GM19240 (cell line): ENCODE data around the gene ZFYVE21.

ENCODE experiments used
- DNase-seq: peaks from one replicate; pipeline ENCODE4 v3.0.0; 2011; ENCODE audit warnings: low spot score; ENCODE audit not compliant: insufficient read length

ZFYVE21 gene

DNA sequence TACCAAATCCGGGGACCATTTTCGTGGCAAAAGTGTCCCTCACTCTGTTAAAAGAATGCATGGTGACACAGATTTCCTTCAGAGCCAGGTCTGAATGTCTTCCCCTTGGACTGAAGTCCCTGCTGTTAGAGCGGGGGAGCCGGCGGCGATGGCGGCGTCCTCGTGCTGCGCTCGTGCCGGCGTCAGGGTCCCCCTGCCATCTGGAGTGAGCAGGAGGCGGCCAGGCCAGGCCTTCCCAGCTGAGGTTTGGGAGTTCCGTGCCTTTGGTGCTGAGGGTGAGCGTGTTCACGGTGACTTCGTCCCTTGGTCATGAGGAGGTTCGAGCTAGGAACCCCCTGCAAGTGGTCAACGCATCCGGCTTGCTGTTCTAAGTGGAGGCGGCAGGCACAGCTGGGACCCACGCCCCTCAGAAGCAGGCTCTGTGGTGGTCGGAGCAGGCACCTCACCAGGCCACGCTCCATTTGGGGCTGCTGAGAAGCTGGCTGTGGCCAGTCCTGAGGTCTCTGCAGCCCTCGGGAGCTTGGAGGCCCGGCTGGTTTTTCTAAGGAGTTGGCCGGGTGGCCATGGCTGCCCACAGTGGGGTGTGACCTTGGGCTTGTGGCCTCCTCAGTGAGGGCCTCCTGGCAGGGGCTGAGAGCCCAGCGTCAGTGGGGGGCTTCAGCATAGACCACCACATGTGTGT is 9.5 kb downstream of the ZFYVE21 start:
- DNase-seq, result no peak

DNA sequence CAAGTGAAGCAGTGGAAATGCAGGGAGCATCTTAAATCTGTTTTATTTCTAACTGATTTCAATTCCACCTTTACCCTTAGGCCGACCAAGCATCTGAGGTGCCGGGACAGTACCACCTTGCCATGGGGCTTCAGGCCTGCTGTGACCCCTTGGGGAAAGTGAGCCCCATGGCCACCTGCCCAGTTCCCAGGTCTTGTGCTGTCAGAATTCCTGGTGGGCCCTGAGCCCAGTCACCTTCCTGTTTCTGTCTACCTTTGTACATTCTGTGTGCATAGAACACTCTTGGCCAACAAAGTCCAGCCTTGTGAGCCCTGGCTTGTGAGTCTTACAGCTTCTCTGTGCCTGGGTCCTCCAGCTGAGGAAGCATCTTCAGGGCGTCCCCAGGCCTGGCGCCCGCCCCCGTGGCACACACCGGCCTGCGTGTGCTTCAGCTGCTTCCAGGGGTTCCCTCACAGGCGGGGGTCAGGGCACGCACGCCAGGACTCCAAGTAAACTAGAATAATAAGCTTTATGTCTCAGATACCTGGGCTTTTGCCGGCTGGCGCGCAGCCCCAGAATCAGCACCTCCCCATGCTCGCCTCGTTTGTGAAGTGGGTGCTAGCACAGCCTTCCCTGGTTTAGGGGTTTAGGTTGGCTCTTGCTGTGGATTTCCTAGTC is 10.3 kb downstream of the ZFYVE21 start:
- DNase-seq, result no peak

DNA sequence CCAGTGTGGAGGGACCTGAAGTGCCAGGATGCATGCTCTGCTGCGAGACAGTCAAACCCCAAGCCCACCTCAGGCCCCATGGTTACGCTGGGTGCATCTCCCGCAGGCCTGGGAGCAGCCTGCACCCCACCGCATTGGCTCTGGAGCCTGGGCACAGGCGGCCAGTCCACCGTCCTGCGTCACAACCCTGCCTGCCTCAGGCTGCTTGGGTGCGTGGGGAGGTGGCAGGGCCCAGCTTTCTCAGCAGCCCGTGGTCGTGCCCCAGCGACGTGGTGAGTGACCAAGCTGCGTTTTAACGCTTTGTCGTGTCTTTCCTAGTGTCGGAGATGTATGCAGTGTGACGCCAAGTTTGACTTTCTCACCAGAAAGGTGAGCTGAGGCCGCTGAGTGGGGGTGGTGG is 10.9 kb downstream of the ZFYVE21 start:
- DNase-seq, result no peak

DNA sequence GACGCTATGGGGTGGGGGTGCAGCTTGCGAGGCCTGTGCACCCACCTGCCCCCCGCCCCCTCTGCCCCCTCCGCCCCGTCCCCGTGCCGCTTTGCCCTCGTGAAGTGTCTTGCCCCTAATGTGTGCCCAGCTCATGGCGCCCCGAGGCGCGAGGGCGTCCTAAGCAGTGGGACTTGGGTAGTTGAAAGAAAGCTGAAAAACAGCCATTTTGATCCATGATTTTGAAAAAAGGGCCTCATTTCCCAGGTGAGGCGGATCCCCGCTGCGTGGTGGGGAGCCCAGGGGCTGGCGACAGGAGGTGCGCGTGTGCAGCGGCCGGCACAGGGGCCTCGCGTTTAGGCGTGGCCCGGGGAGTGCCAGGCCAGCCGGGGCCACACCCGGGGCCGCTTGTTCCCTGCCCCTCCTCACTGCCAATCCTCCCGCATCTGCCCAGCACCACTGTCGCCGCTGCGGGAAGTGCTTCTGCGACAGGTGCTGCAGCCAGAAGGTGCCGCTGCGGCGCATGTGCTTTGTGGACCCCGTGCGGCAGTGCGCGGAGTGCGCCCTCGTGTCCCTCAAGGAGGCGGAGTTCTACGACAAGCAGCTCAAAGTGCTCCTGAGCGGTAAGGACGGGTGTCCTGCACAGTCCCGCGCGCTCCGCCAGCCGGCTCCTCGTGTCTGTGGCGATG is 11.8 kb downstream of the ZFYVE21 start:
- no peak for DNase-seq

DNA sequence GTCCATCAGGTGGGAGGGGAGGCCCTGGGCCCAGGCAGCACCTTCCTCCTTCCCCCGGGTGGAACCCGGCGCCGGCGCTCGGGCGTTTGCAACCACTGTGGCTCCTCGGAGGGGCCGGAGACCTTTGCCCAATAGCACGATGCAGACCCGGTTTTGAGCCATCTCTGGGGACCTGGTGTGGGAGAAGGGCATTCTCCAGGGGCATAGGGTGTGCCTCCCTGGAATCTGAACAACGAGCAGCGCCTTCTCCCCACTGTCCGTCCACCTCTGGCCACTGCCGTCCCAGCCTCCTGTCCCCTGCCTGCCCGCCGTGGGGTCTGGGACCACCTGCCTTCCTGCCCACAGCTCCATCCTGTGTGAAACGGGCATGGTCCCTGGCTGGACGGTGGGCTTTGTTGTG is 12.5 kb downstream of the ZFYVE21 start:
- no peak for DNase-seq

DNA sequence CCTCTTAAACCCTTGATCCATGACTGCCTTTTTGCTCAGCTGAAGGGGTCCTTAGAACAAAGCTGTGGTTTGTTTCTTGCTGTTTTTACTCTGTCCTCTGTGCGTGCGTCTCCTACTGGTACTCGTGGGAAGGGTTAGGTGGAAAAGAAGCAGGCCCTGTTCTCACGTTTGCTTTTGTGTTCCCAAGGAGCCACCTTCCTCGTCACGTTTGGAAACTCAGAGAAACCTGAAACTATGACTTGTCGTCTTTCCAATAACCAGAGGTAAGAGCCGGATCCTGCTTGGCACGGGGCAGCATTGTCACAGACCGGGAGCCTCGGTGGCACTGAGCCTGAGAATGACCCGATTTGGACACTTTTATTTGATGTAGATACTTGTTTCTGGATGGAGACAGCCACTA is 13.1 kb downstream of the ZFYVE21 start:
- DNase-seq, result no peak

DNA sequence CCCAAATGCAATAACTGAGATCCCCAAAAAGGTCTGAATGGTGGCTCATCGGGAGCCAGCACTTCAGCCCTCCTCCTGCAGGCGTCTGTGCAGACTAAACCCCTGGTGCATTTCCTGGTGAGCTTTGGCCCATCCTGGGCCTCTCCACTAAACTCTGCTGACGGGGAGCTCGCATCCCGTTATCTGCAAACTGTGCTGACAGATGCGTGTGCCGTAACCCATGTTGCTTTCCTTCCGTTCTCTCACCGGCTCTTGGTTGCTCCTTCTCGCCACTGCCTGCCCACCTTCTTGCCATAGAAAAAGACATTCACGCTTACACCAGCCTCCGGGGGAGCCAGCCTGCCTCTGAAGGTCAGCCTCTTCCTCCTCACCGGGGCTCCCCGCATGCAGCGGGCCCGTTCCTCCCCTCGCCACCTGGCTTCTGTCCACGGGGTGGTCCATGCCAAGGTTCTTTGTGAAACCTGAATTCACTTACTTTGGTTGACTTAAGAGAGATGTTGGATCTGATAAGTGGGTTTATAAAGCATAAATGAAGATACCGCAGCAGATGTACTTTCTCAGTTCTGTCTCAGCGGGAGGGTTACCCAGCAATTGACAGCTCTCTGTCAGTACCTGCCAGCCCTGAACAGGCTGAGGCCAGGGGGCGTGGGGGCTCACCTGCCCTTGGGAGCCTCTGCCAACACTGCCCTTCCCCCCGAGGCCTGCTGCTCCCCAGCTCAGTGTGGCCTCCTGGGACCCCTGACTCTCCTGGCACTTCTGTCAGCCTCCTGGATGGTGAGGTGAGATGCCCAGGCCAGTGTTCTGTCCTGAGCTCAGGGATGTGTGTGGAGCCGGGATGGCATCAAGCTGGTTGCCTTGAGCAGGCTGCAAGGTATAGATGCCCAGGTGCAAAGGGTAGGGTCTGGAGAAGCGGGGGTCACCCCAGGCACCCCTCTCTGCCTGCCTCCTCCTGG is 14.2 kb downstream of the ZFYVE21 start:
- no peak for DNase-seq

DNA sequence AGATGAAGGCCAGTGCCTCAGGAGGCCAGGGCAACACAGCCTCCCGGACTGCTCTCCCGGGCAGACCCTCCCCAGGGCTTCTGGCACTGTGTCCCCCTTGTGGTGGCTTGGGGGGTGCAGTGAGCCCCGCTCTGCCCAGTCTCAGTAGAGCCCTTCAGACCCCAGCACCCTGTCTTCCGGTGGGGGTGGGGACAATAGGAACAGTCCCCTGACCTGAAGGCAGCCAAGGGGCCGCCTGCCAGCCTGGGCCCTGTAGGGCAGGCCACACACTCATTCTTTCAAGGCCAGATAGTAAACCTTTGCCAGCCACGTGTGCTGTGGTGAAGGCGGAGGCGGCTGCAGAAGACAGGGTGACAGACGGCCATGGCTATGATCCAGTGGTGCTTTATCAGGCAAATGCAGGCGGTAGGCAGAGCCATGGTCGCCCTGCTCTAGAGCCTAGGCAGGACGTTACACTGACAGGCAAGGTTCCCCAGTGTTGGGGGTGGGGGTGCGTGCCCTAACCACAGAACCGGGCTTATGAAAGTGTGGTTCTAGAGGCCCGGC is 15.0 kb downstream of the ZFYVE21 start:
- DNase-seq, result no peak

DNA sequence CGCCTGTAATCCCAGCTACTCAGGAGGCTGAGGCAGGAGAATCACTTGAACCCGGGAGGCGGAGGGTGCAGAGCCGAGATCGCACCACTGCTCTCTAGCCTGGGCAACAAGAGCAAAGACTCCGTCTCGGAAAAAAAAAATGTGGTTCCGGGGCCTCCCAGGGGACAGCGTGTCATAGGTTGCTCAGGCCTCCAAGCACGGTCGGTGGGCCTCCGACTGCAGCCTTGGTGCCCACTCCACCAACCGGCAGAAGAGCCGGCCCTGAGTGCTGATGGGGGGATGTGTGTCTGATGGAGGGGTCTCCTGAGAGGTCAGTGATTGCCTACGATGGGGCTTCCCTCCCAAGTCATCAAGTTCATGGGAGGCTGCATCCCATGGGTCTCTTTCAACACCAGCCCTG is 15.9 kb downstream of the ZFYVE21 start:
- no peak for DNase-seq

DNA sequence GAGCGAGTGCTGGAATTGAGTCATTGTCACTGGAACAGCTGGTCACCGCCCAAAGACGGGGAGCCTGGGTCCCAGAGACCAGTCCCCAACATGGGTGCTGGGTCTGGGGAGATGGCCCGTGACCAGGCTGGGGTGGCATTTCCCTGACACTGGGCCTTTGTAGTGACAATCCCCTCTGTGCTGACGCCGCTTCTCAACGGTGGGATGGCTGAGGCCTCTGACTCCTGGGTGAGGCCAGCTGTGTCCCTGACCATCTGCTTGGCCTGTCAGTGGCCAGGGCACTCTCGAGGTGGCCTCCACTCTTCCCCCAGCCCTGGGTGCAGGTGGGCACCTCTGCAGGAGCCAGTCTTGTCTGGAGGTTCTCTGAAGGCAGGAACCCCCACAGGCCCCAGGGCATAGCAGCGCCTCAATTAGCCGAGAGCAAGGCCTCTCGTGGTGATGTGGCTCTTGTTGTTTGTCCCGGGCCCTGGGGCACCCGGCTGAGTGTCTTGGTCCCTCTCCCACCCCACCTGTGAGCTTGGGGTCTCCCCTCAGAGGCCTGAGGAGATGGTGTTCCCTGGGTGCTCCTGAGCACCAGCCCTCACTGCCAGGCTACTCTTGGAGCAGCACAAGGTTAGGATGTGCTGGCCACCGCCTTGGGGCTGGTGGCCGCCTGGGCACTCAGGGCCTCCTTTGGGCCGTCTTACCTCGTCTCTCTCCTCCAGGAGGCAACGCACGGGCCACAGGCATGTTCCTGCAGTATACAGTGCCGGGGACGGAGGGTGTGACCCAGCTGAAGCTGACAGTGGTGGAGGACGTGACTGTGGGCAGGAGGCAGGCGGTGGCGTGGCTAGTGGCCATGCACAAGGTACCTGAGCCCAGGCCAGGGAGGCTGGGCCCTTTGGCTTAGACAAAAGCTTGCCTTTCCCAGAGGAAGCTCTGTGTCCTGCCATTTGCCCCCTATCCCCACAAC is 16.6 kb downstream of the ZFYVE21 start:
- no peak for DNase-seq

DNA sequence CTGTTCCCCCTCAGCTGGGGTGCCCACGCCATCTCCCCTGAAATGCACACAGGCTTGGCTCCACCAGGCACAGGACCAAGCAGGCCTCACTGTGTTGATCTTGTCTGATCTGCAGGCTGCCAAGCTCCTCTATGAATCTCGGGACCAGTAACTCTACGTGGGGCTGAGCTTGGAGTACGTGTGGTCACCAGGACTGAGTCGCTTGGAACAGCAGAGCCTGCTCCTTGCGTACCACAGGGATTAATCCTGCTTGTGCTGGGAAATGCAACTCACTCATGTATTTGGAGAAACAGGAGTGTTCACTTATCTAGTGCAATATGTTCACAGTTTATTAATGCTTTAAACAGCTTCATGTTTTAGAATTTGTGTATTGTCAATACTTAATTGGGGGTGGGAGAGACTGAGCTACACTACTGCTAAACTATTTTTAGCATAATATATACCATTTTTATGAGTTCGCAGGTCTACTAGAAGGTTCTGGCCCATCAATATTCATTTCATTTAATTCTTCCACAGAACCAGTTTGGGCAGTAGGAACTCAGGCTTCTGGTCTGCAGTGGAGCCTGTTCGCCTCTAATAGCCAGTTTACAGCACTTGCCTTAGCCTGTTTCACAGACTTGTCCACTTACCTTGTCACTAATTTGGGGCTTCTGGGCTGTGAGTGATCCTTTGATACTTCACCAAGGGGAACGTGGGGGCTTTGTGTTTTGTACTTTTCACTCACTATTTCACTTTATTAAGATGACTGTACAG is 17.4 kb downstream of the ZFYVE21 start:
- no peak for DNase-seq

DNA sequence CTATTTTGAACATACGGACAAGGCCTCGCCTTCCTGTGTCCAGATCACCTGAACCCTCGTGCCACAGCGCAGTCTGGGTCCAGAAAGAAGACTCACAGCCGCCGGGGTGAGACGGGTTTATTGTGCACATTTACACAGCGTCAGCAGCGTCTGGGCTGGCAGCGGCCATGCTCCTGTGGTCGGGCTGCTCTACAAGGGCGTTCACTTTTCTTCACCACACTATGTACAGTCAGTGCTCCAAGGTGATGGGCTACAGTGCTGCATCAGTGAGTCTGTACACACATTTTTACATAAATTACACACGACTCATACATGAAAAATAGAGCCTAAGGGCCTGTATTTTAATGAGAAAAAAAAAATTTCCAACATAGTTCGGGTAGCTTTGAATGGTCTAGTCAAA is 18.0 kb downstream of the ZFYVE21 start:
- DNase-seq, result no peak

DNA sequence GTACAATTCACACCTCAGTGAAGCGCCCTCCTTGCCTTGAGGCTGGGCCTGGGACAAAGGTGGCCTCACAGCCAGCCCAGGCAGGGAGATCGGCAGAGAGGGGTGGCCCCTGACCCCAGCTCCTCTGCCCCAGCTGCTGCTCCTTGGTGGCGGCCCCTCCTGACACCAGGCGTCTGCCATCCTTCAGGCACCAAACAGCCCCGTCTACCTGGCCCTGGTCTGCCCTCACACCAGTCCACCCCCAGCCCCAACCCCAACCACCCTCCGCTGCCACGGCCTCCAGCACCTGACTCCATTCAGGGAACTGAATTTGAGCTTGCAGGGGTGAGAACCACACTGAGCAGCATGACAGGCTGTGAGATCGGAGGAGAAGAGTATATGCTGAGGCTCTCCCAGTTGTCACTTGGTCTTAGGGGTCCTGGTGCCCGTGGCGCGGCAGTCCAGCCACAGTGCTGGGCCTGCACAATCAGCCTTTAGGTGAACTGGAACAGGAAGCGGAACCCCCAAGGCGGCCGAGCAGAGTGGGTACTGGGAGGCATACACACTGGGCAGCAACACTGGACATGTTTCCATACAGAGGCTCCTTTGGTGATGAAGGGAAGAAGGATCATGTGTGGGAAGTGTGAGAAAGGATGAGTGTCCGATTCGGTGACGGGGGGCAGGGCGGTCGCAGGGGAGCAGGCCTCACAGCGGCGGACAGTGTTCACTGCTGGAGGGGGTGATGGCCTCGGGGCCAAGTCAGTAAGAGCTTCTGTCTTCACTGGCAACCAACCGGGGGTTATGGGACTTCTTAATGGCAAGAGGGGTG is 18.7 kb downstream of the ZFYVE21 start:
- DNase-seq, result no peak

DNA sequence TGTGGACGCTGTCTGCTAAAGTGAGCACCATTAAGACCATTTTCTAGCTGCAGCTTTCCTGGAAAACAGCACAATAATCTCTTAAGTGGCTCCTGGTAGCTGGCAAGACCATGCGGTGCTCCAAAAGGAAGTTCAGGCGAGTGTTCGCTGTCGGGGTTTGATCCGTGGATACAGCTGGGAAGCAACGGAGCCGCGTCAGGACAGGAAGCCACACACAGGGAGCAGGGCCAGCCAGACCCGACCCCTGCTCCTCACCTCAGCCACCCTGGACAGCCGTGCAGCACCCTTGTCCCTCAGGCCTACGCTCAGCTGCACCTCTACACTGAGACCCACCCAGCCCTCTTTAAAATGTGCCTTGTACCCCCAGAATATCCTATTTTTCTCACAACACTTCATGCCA is 19.4 kb downstream of the ZFYVE21 start:
- no peak for DNase-seq

DNA sequence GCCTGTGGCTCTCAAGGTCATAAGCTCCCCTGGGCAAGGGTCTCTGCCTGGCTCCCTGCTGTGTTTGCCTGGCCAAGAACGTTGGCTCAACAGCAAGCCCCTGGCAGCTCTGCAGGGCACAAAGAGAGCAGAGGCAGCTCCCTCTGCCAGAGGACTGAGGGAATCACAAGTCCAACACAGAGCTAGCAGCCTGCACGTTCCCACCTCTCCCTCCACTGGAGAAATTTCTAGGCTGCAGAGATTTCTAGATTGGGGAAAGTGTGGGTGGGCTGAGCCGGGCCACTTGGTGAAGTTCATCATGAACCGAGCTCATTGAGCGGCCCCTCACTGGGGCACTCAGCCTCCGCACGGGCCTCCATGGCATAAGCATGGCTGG is 19.8 kb downstream of the ZFYVE21 start:
- no peak for DNase-seq

DNA sequence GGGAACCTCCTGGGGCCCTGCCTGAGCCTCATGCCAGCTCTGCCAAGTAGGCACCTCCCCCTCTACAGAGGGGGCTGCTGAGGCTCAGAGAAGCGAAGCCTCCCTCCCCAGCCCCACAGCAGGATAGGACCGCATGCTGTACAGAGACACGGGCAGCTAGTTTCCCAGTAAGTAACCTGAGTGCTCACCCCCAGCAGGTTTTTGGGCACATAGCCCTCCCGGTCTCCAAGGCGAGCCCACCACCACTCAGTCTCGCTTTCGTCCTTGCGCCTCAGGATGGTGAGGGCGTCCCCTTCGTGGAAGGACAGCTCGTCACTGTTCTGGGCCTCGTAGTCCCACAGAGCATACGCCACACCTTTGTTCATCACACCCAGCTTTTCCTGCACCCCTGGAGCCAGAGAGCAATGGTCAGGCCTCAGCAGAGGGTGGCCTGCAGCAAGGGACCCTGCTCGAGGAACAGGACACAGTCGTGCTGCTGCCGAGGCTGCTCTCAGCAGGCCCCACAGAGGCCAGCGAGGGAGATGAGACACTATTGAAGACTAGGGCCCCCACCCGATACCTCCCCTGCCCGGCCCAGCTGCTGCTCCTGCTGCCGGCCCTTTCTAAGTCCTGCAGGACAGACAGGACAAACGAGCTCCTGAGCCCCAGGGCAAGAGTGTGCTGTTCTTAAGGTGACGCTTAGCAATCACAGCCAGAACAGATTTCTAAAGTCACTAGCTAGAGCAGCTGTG is 20.4 kb downstream of the ZFYVE21 start:
- DNase-seq, result no peak

DNA sequence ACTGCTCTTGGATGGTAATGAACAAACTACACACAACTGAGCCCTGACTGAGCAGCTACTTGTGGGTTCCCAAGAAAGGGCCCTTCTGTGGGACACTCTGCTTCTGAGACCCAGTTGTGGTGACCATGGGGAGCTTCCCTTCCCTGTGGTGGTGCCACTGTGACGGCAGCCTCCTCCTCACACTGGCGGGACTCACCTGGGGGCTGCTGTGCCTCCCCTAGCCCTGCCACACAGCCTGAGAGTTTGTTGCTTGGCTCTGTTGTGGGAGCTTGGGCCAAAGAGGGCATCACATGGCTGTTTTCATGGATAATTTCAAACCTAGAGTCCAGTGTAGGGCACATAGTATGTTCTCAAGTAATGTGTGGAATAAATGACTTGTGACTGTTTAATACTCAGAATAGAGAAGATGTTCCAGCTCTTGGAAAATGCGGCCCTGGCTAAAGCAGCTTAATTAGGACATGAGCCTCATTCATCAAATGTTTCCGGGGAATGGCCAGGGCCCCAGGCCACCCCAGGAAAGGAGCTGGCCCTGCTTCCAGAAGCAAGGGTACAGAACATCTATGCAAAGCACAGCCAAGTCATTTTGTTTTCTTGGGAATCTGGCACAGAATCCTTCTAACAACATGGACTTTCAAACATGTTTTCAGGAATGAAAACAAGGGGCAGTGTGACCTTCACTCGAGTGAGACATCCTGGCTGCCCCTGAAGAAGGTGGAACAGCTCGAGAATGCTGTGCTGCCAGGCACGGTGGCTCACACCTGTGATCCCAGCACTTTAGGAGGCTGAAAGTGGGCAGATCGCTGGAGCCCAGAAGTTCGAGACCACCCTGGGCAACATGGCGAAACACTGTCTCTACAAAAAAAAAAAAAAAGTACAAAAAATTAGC is 21.2 kb downstream of the ZFYVE21 start:
- no peak for DNase-seq
